Stomach smooth muscle (tissue), 2 donors: Measurements from ENCODE around the gene DGKQ.

ENCODE experiments used
- H3K27ac ChIP-seq: one replicate; pipeline ENCODE4 v1.7.0; 2013; ENCODE audit warnings: mild to moderate bottlenecking, low read length, inconsistent platforms
- H3K27me3 ChIP-seq, 2 donors: one replicate each; pipeline ENCODE4 v1.7.0; 2013; ENCODE audit warnings: low read length in 2 of 2; ENCODE audit not compliant: insufficient read depth in 2 of 2, control insufficient read depth in 1 of 2
- H3K36me3 ChIP-seq, 2 donors: one replicate each; pipeline ENCODE4 v1.7.0; 2013; ENCODE audit warnings: low read length in 2 of 2; ENCODE audit not compliant: control insufficient read depth in 2 of 2, insufficient read depth in 2 of 2
- H3K4me1 ChIP-seq: one replicate; pipeline ENCODE4 v1.7.0; 2013; ENCODE audit warnings: low read length; ENCODE audit not compliant: control insufficient read depth, insufficient read depth
- H3K4me3 ChIP-seq, 2 donors: one replicate each; pipeline ENCODE4 v1.7.0; 2013; ENCODE audit warnings: low read length in 2 of 2
- H3K9ac ChIP-seq, 2 donors: one replicate each; pipeline ENCODE4 v1.7.0; 2013; ENCODE audit warnings: low read length in 2 of 2, mild to moderate bottlenecking in 1 of 2
- H3K9me3 ChIP-seq, 2 donors: one replicate each; pipeline ENCODE4 v1.7.0; 2013; ENCODE audit warnings: low read length in 2 of 2; ENCODE audit not compliant: control insufficient read depth in 2 of 2
- donor health status: healthy.
- donor health status: Pancreatic carcinoma.

Gene DGKQ

GRCh38 chr4:957581-958313 lies 15.6 kb downstream of the DGKQ start:
- H3K9me3 ChIP-seq = no peaks in the 10 kb centered on the region
- H3K4me1 ChIP-seq = no peaks in the 10 kb centered on the region
- H3K36me3 ChIP-seq = peaks cover 0 to 19% of the 10 kb centered on the region in 2 donors
- no peak overlapping the region for H3K27ac ChIP-seq
- no peak overlapping the region for H3K4me3 ChIP-seq
- no peak overlapping the region for H3K9ac ChIP-seq
- no peaks in the 10 kb centered on the region for H3K27me3 ChIP-seq

GRCh38 chr4:957231-957580 lies 16.2 kb downstream of the DGKQ start:
- Histone ChIP-seq H3K4me1 (no peaks in the 10 kb centered on the region), H3K36me3 (peaks cover 0 to 17% of the 10 kb centered on the region in 2 donors)

GRCh38 chr4:956531-957230 lies 16.7 kb downstream of the DGKQ start:
- no peaks in the 10 kb centered on the region for H3K9me3 ChIP-seq
- no peaks in the 10 kb centered on the region for H3K4me1 ChIP-seq
- peaks cover 0 to 13% of the 10 kb centered on the region in 2 donors for H3K36me3 ChIP-seq
- H3K27ac ChIP-seq = no peak overlapping the region
- no peak overlapping the region for H3K4me3 ChIP-seq
- H3K27me3 ChIP-seq = no peaks in the 10 kb centered on the region
- no peak overlapping the region for H3K9ac ChIP-seq

More at GRCh38 chr4:957231-957580, 16.2 kb downstream of the DGKQ start:
- Histone ChIP-seq H3K9ac (no peak overlapping the region), H3K27me3 (no peaks in the 10 kb centered on the region), H3K9me3 (no peaks in the 10 kb centered on the region), H3K4me3 (no peak overlapping the region), H3K27ac (no peak overlapping the region)

- H3K36me3 ChIP-seq = peaks cover 0 to 15% of the 10 kb centered on the region in 2 donors
- no peak overlapping the region for H3K9ac ChIP-seq
These were observed 17.4 kb downstream of the DGKQ start for GRCh38 chr4:955931-956381.

GRCh38 chr4:955161-955921 lies 18.0 kb downstream of the DGKQ start:
- no peaks in the 10 kb centered on the region for H3K27me3 ChIP-seq
- H3K4me1 ChIP-seq = no peaks in the 10 kb centered on the region
- H3K27ac ChIP-seq = no peak overlapping the region
- peaks cover 0 to 15% of the 10 kb centered on the region in 2 donors for H3K36me3 ChIP-seq
- no peaks in the 10 kb centered on the region for H3K9me3 ChIP-seq
- H3K9ac ChIP-seq = no peak overlapping the region
- H3K4me3 ChIP-seq = no peak overlapping the region

More at GRCh38 chr4:955931-956381, 17.4 kb downstream of the DGKQ start:
- Histone ChIP-seq H3K27me3 (no peaks in the 10 kb centered on the region), H3K4me1 (no peaks in the 10 kb centered on the region), H3K27ac (no peak overlapping the region), H3K4me3 (no peak overlapping the region), H3K9me3 (no peaks in the 10 kb centered on the region)

GRCh38 chr4:954211-955020 lies 19.0 kb downstream of the DGKQ start:
- H3K9me3 ChIP-seq = no peaks in the 10 kb centered on the region
- no peak overlapping the region for H3K9ac ChIP-seq
- no peaks in the 10 kb centered on the region for H3K4me1 ChIP-seq
- no peak overlapping the region for H3K27ac ChIP-seq
- H3K4me3 ChIP-seq = no peak overlapping the region
- H3K36me3 ChIP-seq = peaks cover 0 to 15% of the 10 kb centered on the region in 2 donors
- H3K27me3 ChIP-seq = no peaks in the 10 kb centered on the region

GRCh38 chr4:953574-953915 lies 19.8 kb downstream of the DGKQ start:
- peaks cover 0 to 15% of the 10 kb centered on the region in 2 donors for H3K36me3 ChIP-seq
- no peak overlapping the region for H3K9ac ChIP-seq
- H3K4me1 ChIP-seq = no peaks in the 10 kb centered on the region
- H3K9me3 ChIP-seq = no peaks in the 10 kb centered on the region
- H3K4me3 ChIP-seq = no peak overlapping the region
- no peak overlapping the region for H3K27ac ChIP-seq
- no peaks in the 10 kb centered on the region for H3K27me3 ChIP-seq

GRCh38 chr4:952881-953573 lies 20.3 kb downstream of the DGKQ start:
- Histone ChIP-seq H3K9ac (no peak overlapping the region), H3K9me3 (no peaks in the 10 kb centered on the region), H3K4me1 (no peaks in the 10 kb centered on the region), H3K27me3 (no peaks in the 10 kb centered on the region), H3K27ac (no peak overlapping the region), H3K36me3 (peaks cover 0 to 15% of the 10 kb centered on the region in 2 donors), H3K4me3 (no peak overlapping the region)

GRCh38 chr4:951594-952468 lies 21.5 kb downstream of the DGKQ start:
- Histone ChIP-seq H3K9ac (no peak overlapping the region), H3K4me3 (no peak overlapping the region), H3K36me3 (peaks cover 0 to 15% of the 10 kb centered on the region in 2 donors), H3K27ac (no peak overlapping the region), H3K9me3 (no peaks in the 10 kb centered on the region), H3K4me1 (no peaks in the 10 kb centered on the region), H3K27me3 (no peaks in the 10 kb centered on the region)
